Epithelial cell of proximal tubule (primary cell): Measurements from ENCODE around the gene CTSZ. TPM values are rescaled to one million over a fixed set of nuclear protein-coding genes. Genes with fewer than 3 reads are reported as not detected.
"Not testable (repeated sequence)": the region's sequence is repeated elsewhere in the genome, so short reads cannot be mapped to it uniquely, and the experiment has no call there.

Experiments
- DNase-seq: peaks from one replicate; pipeline ENCODE4 v3.0.0-alpha.2; 2011; ENCODE audit warnings: low read depth
- H3K4me3 ChIP-seq: 2 replicates; pipeline ENCODE4 v1.5.1; 2011; ENCODE audit warnings: low read depth, mild to moderate bottlenecking, low read length
- CTCF ChIP-seq: conservative IDR thresholded peaks from 2 replicates; pipeline ENCODE4 v1.5.1; 2012; ENCODE audit warnings: low read depth, mild to moderate bottlenecking, low read length
- total RNA-seq: library from RNA; depleted of rRNA; stranded (reverse); fragments of >200 nt; gene quantifications from 2 replicates; pipeline ENCODE4 v1.2.3, GENCODE V29; 2015

CTSZ gene
- total RNA-seq, 1 donor from 2014 or later = 98.1 TPM

- no peak for DNase-seq
- no peak for TF ChIP-seq CTCF
- H3K4me3 ChIP-seq = no peak overlapping the region
Measured at GRCh38 chr20:59014680-59015389, 7.8 kb upstream of the CTSZ start.

DNA sequence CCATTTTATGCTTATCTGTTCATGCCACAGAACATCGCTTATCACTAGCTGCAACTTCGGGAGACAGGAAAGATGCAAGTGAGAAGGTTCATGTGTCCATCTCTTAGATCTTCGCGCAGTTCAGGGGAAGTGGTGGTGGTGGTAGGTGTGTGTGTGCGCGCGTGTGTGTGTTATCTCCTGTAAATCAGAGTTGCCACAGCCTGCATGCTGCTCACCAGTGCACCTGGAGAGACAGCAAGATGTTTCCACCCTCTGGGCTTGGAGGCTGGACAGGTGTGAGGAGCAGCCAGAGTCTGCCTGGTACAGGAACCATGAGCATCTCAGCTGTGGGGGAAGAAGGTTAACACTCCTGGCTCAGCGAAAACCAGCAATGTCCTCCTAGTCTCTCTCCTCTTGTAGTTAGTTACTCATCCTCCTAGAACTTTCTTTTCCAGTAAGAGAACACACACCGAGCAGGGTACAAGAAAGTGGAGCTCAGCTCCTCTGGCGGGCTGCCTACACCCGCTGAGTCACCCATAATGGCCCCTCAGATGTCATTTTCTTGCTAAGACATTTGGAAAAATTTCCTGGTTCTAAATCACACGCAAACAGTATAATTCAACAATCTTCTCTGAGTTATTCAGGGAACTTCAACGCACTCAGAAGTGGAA lies 7.0 kb upstream of the CTSZ start:
- DNase-seq = no peak
- no peak for TF ChIP-seq CTCF
- no peak overlapping the region for H3K4me3 ChIP-seq

GRCh38 chr20:59013031-59013951 lies 6.2 kb upstream of the CTSZ start:
- DNase-seq = no peak
- no peak overlapping the region for H3K4me3 ChIP-seq
- TF ChIP-seq CTCF = no peak

- not testable (repeated sequence) for H3K4me3 ChIP-seq, DNase-seq
Measured at GRCh38 chr20:59011874-59012157, 4.8 kb upstream of the CTSZ start.

- H3K4me3 ChIP-seq = no peak overlapping the region
- peak; percentile 37 for DNase-seq
- TF ChIP-seq CTCF = no peak
Measured at GRCh38 chr20:59010995-59011873, 4.2 kb upstream of the CTSZ start.

- H3K4me3 ChIP-seq = no peak overlapping the region
- DNase-seq = no peak
- no peak for TF ChIP-seq CTCF
Measured at GRCh38 chr20:59010321-59010994, 3.4 kb upstream of the CTSZ start.
